T1000 (cell line): ENCODE results near the gene RACK1.
"Not testable (repeated sequence)": the region's sequence is repeated elsewhere in the genome, so short reads cannot be mapped to it uniquely, and the experiment has no call there.

ENCODE experiments used
- DNase-seq: peaks from one replicate; lab custom pipeline; 2025; ENCODE audit warnings: mixed read lengths; lab: John Stamatoyannopoulos, UW

RACK1 gene

GRCh38 chr5:181215997-181216989 lies 27.4 kb downstream of the RACK1 start:
- DNase-seq, result no peak

GRCh38 chr5:181214249-181214648 lies 29.5 kb downstream of the RACK1 start:
- DNase-seq, result not testable (repeated sequence)

- no peak for DNase-seq
Observed at GRCh38 chr5:181212934-181213333, 30.8 kb downstream of the RACK1 start.

GRCh38 chr5:181212080-181212479 lies 31.6 kb downstream of the RACK1 start:
- DNase-seq, result no peak

- no peak for DNase-seq
Observed at GRCh38 chr5:181211208-181211607, 32.5 kb downstream of the RACK1 start.

- DNase-seq, result not testable (repeated sequence)
Observed at GRCh38 chr5:181210698-181211097, 33.0 kb downstream of the RACK1 start.

GRCh38 chr5:181210148-181210547 lies 33.6 kb downstream of the RACK1 start:
- not testable (repeated sequence) for DNase-seq

GRCh38 chr5:181209006-181209405 lies 34.7 kb downstream of the RACK1 start:
- DNase-seq, result not testable (repeated sequence)

GRCh38 chr5:181207960-181208253 lies 35.8 kb downstream of the RACK1 start:
- no peak for DNase-seq

GRCh38 chr5:181207214-181207959 lies 36.3 kb downstream of the RACK1 start:
- DNase-seq, result no peak

- no peak for DNase-seq
Observed at GRCh38 chr5:181205761-181206649, 37.7 kb downstream of the RACK1 start.

GRCh38 chr5:181204826-181205760 lies 38.6 kb downstream of the RACK1 start, which contains the start of gene TRIM7:
TSS of gene TRIM7 (minus strand) at chr5:181205196. CDS start at chr5:181205110, 86 bp downstream.
- no peak for DNase-seq

- no peak for DNase-seq
Observed at GRCh38 chr5:181204113-181204825, 39.4 kb downstream of the RACK1 start.

GRCh38 chr5:181203777-181204112 lies 40.0 kb downstream of the RACK1 start:
- no peak for DNase-seq

GRCh38 chr5:181203093-181203711 lies 40.5 kb downstream of the RACK1 start:
- no peak for DNase-seq

GRCh38 chr5:181200816-181201215 lies 42.9 kb downstream of the RACK1 start:
- DNase-seq, result no peak

GRCh38 chr5:181199881-181200638 lies 43.6 kb downstream of the RACK1 start:
- DNase-seq, result no peak

GRCh38 chr5:181198905-181199519 lies 44.7 kb downstream of the RACK1 start:
- no peak for DNase-seq
